HCEC 1CT (cell line): ENCODE measurements around the gene TXNDC11.

Experiments used
- DNase-seq: peaks from one replicate; pipeline ENCODE4 v3.0.0-alpha.2; 2017

Gene TXNDC11

DNA sequence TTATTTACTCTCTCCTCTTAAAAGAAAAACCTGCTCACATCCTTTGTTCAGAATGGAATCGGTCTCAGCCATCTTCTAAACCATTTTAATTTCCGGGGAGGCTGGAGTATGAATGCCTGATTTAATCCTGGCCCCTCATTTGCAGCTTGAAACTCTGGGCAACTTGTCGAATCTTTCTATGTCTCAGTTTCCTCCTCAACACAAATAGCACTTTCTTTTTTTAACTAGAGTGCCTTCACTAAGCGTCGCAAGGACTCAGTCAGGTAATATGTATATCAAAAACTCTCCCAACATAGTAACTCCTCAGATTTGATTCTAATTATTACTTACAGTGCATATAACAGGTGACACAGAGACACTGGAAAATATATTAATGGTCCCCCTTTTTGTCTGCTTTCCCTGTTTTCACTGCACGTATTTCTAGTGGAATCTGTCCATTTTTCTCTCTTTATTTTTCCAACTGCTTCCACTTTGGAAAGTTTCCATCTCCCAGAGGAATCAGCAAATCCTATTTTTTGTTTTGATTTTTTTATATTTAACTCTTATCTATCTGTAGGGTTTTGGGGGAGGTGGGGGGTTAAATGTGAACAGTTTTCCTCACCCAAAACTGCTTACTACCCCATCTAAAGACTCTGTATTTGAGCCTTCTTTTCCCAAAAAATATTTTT is 55.8 kb downstream of the TXNDC11 start:
- DNase-seq, result no peak

DNA sequence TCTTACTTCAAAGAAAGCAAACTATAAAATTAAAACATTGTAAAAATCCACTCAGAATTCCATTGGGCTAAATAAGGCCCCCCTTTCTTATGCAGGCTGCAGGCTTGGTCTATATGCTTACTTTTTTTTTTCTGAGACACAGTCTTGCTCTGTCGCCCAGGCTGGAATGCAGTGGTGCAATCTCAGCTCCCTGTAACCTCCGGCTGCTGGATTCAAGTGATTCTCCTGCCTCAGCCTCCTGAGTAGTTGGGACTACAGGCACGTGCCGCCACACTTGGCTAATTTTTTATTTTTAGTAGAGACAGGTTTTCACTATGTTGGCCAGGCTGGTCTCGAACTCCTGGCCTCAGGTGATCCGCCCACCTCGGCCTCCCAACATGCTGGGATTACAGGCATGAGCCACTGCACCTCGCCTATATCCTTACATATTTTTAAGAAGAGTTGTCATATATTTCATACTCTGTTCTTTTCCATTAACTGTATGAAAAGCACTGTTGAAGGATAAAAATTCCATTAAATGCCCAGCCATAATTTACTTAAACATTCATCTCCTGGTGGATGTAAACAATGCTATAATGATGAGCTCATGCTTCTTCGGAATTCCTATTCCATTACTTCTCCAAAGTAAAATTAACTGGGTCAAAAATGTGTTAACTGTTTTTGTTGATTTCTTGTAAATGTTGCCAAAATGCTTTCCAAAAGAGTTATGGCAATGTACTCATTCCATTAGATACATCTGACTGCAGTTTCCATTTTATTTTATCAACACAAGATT is 56.6 kb downstream of the TXNDC11 start:
- DNase-seq, result peak; percentile 75

- DNase-seq, result no peak
These were observed 58.2 kb downstream of the TXNDC11 start for GRCh38 chr16:11684231-11685025.

- no peak for DNase-seq
These were observed 59.5 kb downstream of the TXNDC11 start for GRCh38 chr16:11683145-11683544.

DNA sequence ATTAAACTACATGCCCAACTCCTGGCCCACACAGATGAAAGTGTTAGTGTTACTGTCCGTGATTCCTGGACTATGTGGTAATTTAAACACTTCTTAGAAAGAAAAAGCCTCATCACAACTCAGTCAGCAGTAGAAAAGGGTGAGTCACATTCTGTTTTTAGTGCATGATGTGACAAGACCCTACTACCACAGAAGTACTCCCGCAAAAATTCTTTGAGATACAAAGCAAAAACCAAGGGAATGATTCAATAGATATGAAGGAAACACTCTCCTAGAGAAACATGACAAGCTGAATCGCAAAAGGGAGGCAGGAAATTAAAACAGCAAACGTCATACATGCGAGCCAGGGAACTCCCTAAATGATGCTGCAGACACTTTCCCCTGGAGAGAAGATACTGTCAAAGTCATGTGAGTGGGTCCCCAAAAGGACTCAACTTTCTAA is 60.0 kb downstream of the TXNDC11 start:
- DNase-seq, result peak; percentile 94

DNA sequence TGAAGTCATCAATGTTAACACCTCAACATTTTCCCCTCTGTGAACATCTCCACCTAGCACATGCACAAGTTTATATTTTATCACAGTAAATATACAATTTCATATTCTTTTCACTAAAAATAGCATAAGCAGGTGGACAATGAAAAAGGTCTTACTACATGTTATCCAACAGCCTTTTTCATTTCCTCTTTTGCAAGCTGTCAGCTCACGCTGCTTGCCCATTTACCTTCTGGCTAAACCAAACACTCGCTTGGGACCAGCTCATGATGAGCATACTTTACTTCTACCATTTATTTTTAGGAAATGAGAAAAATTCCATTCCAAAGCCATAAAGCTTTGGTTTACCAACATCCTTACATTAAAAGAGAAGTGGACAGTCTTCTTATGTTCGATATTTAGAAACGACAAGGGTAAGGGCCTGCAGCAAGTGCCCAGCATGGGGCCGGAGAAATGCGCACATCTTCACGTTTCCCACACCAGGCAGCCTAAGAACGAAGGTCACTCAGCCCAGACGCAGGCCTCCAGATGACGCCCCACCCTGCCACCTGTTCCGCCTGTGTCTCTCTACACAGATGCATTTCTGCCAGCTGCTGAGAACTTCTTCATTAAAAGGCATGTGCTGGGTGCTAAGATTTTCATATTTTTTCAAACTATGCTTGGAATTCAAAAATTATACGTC is 60.5 kb downstream of the TXNDC11 start:
- DNase-seq, result no peak

GRCh38 chr16:11681556-11681955 is 61.1 kb downstream of the TXNDC11 start:
- DNase-seq, result no peak

DNA sequence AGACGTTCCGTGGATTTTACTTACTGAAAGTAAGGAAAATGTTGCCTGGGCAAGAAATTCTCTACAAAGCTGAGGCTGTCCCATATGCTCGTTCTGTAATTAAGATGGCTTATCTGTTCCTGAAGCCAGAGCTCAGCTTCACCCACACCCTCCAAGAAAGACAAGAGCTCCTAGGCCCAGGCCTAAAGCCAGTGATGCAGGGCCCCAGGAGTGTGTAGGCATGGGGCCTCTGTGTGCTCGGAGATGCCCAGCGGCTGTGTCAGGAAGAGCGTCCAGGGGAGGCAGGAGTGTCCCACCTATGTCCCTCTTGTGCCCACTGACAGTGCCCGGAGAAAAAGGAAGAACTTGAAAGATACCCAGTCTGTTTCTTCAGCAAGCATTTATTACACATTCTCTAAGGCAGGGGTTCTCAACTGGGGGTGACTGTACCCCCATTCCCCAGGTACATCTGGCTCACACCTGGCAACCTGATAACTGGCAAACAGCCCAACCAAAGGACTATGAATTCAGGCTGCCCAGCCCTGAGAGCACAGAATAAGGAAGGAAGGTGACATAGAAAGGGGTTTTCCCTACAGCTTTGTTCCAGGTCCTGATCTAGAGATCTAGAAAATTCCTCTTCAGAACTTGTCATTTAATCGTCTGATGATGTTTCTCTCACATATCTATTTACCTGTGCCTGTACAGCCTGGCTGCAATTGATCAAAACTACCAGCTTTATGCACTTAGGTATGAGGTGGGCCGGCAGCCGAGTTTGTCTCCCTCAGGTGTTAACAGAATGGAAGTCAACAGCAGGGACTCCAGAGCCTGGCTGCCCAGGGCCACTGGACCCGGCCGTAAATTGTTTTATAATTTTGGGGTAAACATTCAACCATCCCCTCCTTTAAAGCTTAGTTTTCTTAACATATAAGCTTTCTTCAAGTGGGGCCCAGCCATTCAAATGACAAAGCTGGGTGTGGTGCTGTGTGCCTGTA is 62.4 kb downstream of the TXNDC11 start:
- DNase-seq, result no peak

GRCh38 chr16:11679250-11679649 is 63.4 kb downstream of the TXNDC11 start:
- no peak for DNase-seq

DNA sequence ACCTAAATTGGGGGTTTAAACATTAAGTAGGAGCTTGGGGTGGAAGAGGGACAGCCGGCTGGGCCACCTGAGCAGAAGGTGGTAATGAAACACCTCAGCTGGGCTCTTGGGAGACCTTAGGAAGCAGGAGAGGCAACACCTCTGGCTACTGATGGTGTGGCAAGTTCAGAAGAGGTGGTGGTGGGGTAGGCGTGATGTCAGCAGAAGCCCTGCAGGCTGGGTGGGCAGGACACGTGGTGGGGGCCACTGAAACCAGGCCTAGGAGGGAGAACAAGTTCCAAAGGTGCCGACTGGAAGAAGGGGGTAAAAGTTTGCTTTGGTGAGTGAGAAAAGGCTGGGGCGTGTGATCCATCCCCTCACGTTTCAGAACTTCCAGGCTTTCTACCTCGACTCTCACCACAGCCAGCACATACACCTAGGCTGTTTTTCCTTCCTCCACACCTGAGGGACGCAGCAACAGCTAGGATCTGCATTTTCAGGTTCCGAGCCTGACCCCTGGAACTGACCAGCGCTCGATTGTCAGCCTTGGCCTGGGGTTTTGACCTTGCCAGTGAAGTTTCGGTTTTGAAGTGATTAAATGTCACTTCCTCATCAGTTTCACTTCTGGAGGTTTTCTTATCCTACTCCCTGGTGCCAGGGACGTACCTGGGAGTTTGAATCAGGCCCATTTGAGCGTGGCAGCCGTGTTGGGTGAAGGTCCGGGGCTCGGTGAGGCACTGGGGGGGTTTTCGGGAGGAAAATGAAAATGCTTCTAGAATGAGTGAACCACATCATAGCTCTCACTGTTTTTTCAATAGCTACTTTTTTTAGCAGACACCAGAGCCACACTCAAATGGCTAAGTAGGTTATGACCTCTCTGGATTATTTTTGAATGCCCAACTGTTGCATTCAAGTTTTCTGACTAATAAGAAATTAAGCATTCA is 64.4 kb downstream of the TXNDC11 start:
- DNase-seq, result no peak

DNA sequence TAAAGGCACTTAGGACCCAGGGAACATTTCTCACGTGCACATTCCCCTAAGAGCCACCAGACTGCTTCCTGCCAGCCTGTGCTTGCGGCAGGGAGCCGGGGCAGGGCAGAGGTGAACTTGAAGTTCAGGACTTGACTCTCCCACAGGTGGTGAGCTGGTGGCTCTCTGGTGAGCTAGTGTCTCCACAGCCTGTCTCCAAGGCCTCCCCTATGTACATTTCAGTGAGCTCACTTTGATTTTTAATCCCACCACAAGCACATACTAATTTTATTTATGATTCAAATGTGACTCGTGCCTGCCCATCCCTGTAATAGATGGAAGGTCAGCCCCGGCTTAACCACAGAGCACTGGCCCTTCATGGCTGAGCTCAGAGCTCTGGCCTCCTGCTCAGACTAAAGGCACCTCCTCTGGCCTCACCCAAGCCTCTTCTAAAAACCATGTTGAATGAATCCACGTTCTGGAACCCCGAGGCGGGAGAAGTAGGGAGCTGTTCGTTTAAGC is 65.2 kb downstream of the TXNDC11 start:
- DNase-seq, result peak; percentile 71

- DNase-seq, result no peak
These were observed 65.9 kb downstream of the TXNDC11 start for GRCh38 chr16:11676799-11677198.

DNA sequence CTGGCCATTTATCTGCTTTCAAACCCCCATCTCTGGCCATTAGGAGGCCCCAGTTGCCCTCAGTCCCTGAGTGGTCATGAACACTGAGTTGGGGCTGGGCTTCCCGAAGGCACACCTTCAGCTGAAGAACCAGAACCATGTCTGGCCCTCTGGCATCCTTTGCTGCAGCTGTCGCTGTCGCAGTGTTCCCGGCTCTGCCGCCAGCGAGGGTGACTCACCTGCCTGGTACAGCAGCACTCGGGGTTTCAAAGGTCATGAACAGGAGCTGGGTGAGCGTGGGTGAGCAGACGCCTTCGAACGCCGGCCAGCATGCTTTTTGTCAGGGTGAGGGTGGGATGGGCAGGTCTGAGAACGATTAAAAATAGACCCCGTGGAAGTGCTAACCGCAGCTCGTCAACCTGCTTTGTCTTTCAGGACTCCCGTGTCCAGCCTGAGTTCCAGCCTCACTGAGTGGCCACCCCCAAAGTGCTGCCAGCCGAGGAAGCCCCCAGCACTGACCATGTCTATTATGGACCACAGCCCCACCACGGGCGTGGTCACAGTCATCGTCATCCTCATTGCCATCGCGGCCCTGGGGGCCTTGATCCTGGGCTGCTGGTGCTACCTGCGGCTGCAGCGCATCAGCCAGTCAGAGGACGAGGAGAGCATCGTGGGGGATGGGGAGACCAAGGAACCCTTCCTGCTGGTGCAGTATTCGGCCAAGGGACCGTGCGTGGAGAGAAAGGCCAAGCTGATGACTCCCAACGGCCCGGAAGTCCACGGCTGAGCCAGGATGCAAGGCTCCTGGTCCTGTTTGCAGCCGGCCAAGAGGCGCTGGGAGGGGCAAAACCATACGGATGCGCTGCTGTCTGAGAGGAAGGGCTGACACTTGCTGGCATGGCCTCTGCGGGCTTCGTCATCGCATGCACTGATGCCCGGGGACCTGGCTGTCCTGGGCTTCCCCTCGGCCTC is 66.8 kb downstream of the TXNDC11 start:
- DNase-seq, result no peak

GRCh38 chr16:11674818-11675560 is 67.7 kb downstream of the TXNDC11 start:
- no peak for DNase-seq

- no peak for DNase-seq
These were observed 68.4 kb downstream of the TXNDC11 start for GRCh38 chr16:11674001-11674817.

DNA sequence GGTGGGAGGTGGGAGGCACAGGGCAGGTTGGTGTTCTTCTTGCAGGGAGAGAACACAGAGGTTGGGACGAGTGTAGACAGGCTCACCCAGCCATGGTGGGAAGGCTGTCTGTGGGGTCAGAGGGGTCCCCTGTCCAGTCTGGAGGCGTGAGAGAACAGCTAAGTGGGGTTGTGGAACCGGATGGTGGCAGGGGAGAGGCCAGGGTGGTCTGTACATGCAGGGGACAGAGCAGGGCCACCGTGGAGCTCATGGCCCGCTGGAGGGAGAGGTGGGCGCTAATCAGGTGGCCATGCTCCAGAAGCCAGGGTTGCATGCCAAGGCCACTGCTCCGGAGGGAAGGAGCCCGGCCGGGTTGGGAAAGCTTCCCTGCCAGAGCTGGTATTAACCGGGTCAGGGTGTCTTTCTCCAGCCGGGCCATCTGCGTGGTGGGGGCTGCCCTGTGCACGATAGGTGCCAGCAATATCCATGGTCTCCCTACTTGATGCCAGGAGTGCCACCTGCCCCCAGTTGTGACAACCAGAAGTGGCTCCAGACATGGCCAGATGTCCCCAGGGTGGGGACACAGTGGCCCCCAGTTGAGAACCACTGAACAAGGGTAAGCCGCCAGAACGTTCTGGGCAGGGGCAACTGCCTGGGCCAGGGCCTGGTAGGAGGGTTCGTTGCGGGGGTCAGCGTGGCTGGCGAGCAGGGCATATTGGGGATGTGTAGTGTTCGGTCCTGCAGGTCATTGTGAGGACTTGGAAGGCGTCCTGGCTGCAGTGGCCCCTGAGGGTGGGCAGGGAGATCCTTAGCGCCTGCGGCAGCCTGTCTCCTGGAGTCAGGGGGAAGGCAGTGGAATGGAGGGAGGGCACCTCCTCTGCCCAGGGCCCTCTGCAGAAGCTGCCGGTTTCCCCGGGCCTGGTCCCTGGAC is 69.3 kb downstream of the TXNDC11 start:
- DNase-seq, result no peak
